ENCODE results near the gene FCRLB. TPM values are rescaled to one million over a fixed set of nuclear protein-coding genes. Genes with fewer than 3 reads are reported as not detected.

Gene FCRLB
- total RNA-seq, 2 experiments from 2014 or later = 0.10 TPM

Other genes starting within 250 kb of the FCRLB start
- gene FCGR2A, start 216.1 kb upstream of the FCRLB start, total RNA-seq = not detected
- gene HSPA6, start 197.0 kb upstream of the FCRLB start, total RNA-seq = under 1 TPM; 0.12 to 0.25 TPM
- under 1 TPM in 1 of 2 experiments, not detected in 1; 0.19 TPM for gene FCGR3A, start 171.7 kb upstream of the FCRLB start, total RNA-seq
- gene FCGR3B, start 90.4 kb upstream of the FCRLB start, total RNA-seq = not detected
- gene FCGR2B, start 58.4 kb upstream of the FCRLB start, total RNA-seq = not detected
- gene FCRLA, start 14.3 kb upstream of the FCRLB start, total RNA-seq = not detected
- 10 to 100 TPM; 28.2 to 28.4 TPM for gene DUSP12, start 28.2 kb downstream of the FCRLB start, total RNA-seq
- gene ATF6, start 44.8 kb downstream of the FCRLB start, total RNA-seq = 10 to 100 TPM; 23.5 to 24.6 TPM